ENCODE measurements around the gene FUCA1.
"Not testable (repeated sequence)": the region's sequence is repeated elsewhere in the genome, so short reads cannot be mapped to it uniquely, and the experiment has no call there.

The FUCA1 gene

GRCh38 chr1:23899070-23899469 lies 31.0 kb upstream of the FUCA1 start:
- Histone ChIP-seq H3K27ac (no peak overlapping the region), H3K4me3 (no peak overlapping the region)

- peak overlapping the region in 2 of 21 experiments; percentile 31 to 46 for H3K27ac ChIP-seq
Observed at GRCh38 chr1:23897083-23897482, 29.0 kb upstream of the FUCA1 start.

GRCh38 chr1:23896491-23896890 lies 28.4 kb upstream of the FUCA1 start:
- Histone ChIP-seq H3K4me3 (no peak overlapping the region), H3K27ac (peak overlapping the region in 1 of 21 experiments; percentile 46)

More at GRCh38 chr1:23897083-23897482, 29.0 kb upstream of the FUCA1 start:
- H3K4me3 ChIP-seq = no peak overlapping the region

GRCh38 chr1:23895993-23896392 lies 27.9 kb upstream of the FUCA1 start:
- peak overlapping the region in 1 of 21 experiments; percentile 23 for H3K27ac ChIP-seq
- H3K4me3 ChIP-seq = no peak overlapping the region

GRCh38 chr1:23895082-23895481 lies 27.0 kb upstream of the FUCA1 start:
- Histone ChIP-seq H3K27ac (peak overlapping the region in 1 of 21 experiments; percentile 49), H3K4me3 (no peak overlapping the region)

GRCh38 chr1:23889074-23889473 lies 21.0 kb upstream of the FUCA1 start:
- H3K27ac ChIP-seq = no peak overlapping the region
- no peak overlapping the region for H3K4me3 ChIP-seq

GRCh38 chr1:23885222-23885621 lies 17.1 kb upstream of the FUCA1 start:
- Histone ChIP-seq H3K27ac (no peak overlapping the region), H3K4me3 (no peak overlapping the region)

- H3K4me3 ChIP-seq = no peak overlapping the region
- no peak overlapping the region for H3K27ac ChIP-seq
Observed at GRCh38 chr1:23882746-23883145, 14.7 kb upstream of the FUCA1 start.

- H3K27ac ChIP-seq = no peak overlapping the region
- H3K4me3 ChIP-seq = no peak overlapping the region
Observed at GRCh38 chr1:23879809-23880208, 11.7 kb upstream of the FUCA1 start.

- H3K4me3 ChIP-seq = no peak overlapping the region
Observed at GRCh38 chr1:23878668-23879067, 10.6 kb upstream of the FUCA1 start.

GRCh38 chr1:23875382-23875781 lies 7.3 kb upstream of the FUCA1 start:
- Histone ChIP-seq H3K4me3 (no peak overlapping the region), H3K27ac (no peak overlapping the region)

More at GRCh38 chr1:23878668-23879067, 10.6 kb upstream of the FUCA1 start:
- no peak overlapping the region for H3K27ac ChIP-seq

- Histone ChIP-seq H3K27ac (no peak overlapping the region), H3K4me3 (no peak overlapping the region)
Observed at GRCh38 chr1:23872421-23872820, 4.3 kb upstream of the FUCA1 start.

- Histone ChIP-seq H3K4me3 (peak overlapping the region in 6 of 7 experiments; percentile 60 to 93 (median 72)), H3K27ac (peak overlapping the region in 6 of 21 experiments; percentile 17 to 65 (median 50))
Observed at GRCh38 chr1:23869051-23869450, 961 bp upstream of the FUCA1 start.

GRCh38 chr1:23868557-23869016 lies 497 bp upstream of the FUCA1 start:
- peak overlapping the region; percentile 60 to 93 (median 69) for H3K4me3 ChIP-seq
- H3K27ac ChIP-seq = peak overlapping the region in 15 of 21 experiments; percentile 2 to 81 (median 56)

- Histone ChIP-seq H3K27ac (peak overlapping the region in 17 of 21 experiments; percentile 3 to 82 (median 60)), H3K4me3 (peak overlapping the region; percentile 60 to 93 (median 69))
Observed at GRCh38 chr1:23867542-23867894, 572 bp downstream of the FUCA1 start.

- Histone ChIP-seq H3K4me3 (no peak overlapping the region), H3K27ac (no peak overlapping the region)
Observed at GRCh38 chr1:23865543-23865930, 2.6 kb downstream of the FUCA1 start.

- Histone ChIP-seq H3K4me3 (no peak overlapping the region), H3K27ac (no peak overlapping the region)
Observed at GRCh38 chr1:23864801-23865542, 3.1 kb downstream of the FUCA1 start.

GRCh38 chr1:23862640-23863039 lies 5.5 kb downstream of the FUCA1 start:
- no peak overlapping the region for H3K27ac ChIP-seq
- no peak overlapping the region for H3K4me3 ChIP-seq

GRCh38 chr1:23854568-23854967 lies 13.5 kb downstream of the FUCA1 start:
- Histone ChIP-seq H3K4me3 (no peak overlapping the region), H3K27ac (no peak overlapping the region)

- H3K27ac ChIP-seq, H3K4me3 ChIP-seq: not testable (repeated sequence)
Observed at GRCh38 chr1:23853124-23853523, 15.0 kb downstream of the FUCA1 start.

- H3K27ac ChIP-seq, H3K4me3 ChIP-seq: not testable (repeated sequence)
Observed at GRCh38 chr1:23851406-23851805, 16.7 kb downstream of the FUCA1 start.
